Gastroesophageal sphincter (tissue), 3 donors: ENCODE measurements around the gene FXYD6.

ENCODE experiments used
- POLR2A ChIP-seq, 2 donors: fragments of 450-650 bp; IDR thresholded peaks; one replicate each; pipeline ENCODE4 v1.6.1; 2017; ENCODE audit warnings: antibody characterized with exemption in 2 of 2, mild to moderate bottlenecking in 2 of 2, moderate library complexity in 1 of 2
- TF ChIP-seq, protein P1 (sequence below), 4 experiments: fragments of 200-600 bp in 2 of 4; fragments of 450-650 bp in 2 of 4; sonication (generic) in 1 of 4; IDR thresholded peaks; one replicate each; pipeline ENCODE4 v1.5.1; 2017 to 2019; ENCODE audit warnings: antibody characterized with exemption in 4 of 4, mild to moderate bottlenecking in 2 of 4, moderate library complexity in 2 of 4

DNA sequence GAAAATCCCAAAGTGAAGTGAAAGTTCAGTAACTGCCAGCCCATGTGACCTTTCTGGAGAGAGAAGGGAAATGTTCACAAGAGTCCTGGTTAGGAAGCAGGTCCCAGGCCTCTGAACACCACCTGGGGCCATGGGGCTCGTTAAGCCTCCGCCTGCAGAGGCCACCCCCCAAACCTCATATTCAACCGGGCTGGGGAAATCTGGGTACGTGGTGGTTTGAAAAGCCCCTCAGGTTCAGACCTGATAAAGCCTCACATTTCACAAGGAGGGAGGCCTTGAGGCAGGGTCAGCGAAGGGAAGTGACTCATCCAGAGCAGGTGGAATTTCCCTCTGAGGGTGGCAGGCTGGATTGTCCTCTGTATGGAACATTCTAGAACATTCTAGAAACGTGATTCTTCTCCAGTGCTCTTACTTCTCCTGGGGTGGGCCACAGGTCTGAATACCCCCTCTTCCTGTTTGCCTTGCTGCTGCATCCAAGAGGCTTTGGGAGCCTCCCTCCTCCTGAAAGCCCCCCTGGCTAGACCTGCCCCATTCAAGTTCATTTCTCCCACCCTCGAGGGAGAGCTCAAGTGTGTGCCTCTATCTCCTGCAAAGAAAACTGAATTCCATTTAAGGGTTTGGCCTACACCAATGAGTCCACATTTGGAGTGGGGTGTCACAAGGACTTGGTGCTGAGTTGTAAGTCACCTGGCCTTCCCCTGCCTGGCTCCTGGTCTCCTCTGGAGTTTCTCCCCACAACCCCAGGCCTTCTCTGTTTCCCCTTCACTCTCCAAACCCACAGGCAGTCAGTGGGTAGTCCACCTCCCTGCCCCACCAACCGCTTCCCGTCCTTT lies 58.2 kb downstream of the FXYD6 start:
- TF ChIP-seq, protein P1, sequence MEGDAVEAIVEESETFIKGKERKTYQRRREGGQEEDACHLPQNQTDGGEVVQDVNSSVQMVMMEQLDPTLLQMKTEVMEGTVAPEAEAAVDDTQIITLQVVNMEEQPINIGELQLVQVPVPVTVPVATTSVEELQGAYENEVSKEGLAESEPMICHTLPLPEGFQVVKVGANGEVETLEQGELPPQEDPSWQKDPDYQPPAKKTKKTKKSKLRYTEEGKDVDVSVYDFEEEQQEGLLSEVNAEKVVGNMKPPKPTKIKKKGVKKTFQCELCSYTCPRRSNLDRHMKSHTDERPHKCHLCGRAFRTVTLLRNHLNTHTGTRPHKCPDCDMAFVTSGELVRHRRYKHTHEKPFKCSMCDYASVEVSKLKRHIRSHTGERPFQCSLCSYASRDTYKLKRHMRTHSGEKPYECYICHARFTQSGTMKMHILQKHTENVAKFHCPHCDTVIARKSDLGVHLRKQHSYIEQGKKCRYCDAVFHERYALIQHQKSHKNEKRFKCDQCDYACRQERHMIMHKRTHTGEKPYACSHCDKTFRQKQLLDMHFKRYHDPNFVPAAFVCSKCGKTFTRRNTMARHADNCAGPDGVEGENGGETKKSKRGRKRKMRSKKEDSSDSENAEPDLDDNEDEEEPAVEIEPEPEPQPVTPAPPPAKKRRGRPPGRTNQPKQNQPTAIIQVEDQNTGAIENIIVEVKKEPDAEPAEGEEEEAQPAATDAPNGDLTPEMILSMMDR (IDR thresholded peaks at IDR 0.05): no peak
- no peak for TF ChIP-seq POLR2A (IDR thresholded peaks at IDR 0.05)
